GM23248 (cell line): ENCODE data around the gene ACOX3.

Source experiments
- EZH2 ChIP-seq: fragments of 200-600 bp; sonication (generic); IDR thresholded peaks from 2 replicates; pipeline ENCODE4 v1.6.1; 2018; ENCODE audit warnings: antibody characterized with exemption, mild to moderate bottlenecking; ENCODE audit not compliant: insufficient read depth, poor library complexity, severe bottlenecking
- EZH2phosphoT487 ChIP-seq: fragments of 200-600 bp; sonication (generic); IDR thresholded peaks from 2 replicates; pipeline ENCODE4 v1.6.1; 2018; ENCODE audit warnings: antibody characterized with exemption, moderate library complexity, mild to moderate bottlenecking, low read depth; ENCODE audit not compliant: insufficient read depth

- TF ChIP-seq EZH2, result no peak
- no peak for TF ChIP-seq EZH2phosphoT487
Observed at GRCh38 chr4:8319731-8320385, 120.7 kb downstream of the ACOX3 start.
